B cell (primary cell): ENCODE data around the gene NMNAT1. TPM values are rescaled to one million over a fixed set of nuclear protein-coding genes. Genes with fewer than 3 reads are reported as not detected.

Experiments
- ATAC-seq: fragments of 200-7000 bp; cut with Tn5 transposase; one replicate; pipeline ENCODE4 v1.10.0; 2021; ENCODE audit warnings: low read depth, mild to moderate bottlenecking, moderate number of reproducible peaks, moderate library complexity
- CTCF ChIA-PET: fragments of 350-600 bp; sonication (Branson Sonifier 250); formaldehyde crosslinking; loops from one replicate; lab custom pipeline; 2021; ENCODE audit warnings: antibody characterized with exemption, inconsistent platforms; lab: Charles Lee
- POLR2A ChIA-PET: fragments of 350-600 bp; sonication (Branson Sonifier 250); formaldehyde crosslinking; loops from one replicate; lab custom pipeline; 2021; ENCODE audit warnings: antibody characterized with exemption; lab: Charles Lee
- DNase-seq: peaks from one replicate; pipeline ENCODE4 v3.0.0; 2013
- H2AFZ ChIP-seq: 2 replicates; pipeline ENCODE4 v1.6.1; 2012; ENCODE audit warnings: mild to moderate bottlenecking, low read depth, low read length; ENCODE audit not compliant: insufficient read depth, poor library complexity, severe bottlenecking
- H3K27ac ChIP-seq, 2 donors: 1 replicate in 1 of 2; 2 replicates in 1 of 2; pipeline ENCODE4 v1.5.1; 2012 to 2013; ENCODE audit warnings: low read length in 2 of 2, mild to moderate bottlenecking in 2 of 2, moderate library complexity in 1 of 2
- H3K27me3 ChIP-seq, 4 experiments: fragments of 200-600 bp in 1 of 4; sonication (generic) in 1 of 4; replicated peaks in 1 of 4; 1 replicate in 2 of 4; 2 replicates in 2 of 4; pipeline versions ENCODE4 v1.6.1 to v1.7.0; 2013 to 2016; ENCODE audit warnings: low read length in 3 of 4, mild to moderate bottlenecking in 2 of 4, mixed read lengths in 1 of 4, moderate library complexity in 1 of 4; ENCODE audit not compliant: insufficient read depth in 4 of 4, control insufficient read depth in 3 of 4; ENCODE audit errors: control extremely low read depth in 1 of 4
- H3K36me3 ChIP-seq, 2 experiments: replicated peaks in 1 of 2; 1 replicate in 1 of 2; 2 replicates in 1 of 2; pipeline versions ENCODE4 v1.6.1 to v1.7.1; 2013; ENCODE audit warnings: low read length in 1 of 2; ENCODE audit not compliant: insufficient read depth in 2 of 2, control insufficient read depth in 1 of 2; ENCODE audit errors: control extremely low read depth in 1 of 2, extremely low read depth in 1 of 2
- H3K4me1 ChIP-seq, 2 donors: fragments of 200-600 bp in 1 of 2; sonication (generic) in 1 of 2; 1 replicate in 1 of 2; 2 replicates in 1 of 2; pipeline versions ENCODE4 v1.5.1 to v1.6.1; 2013 to 2017; ENCODE audit warnings: low read length in 2 of 2; ENCODE audit not compliant: control insufficient read depth in 2 of 2, insufficient read depth in 2 of 2
- H3K4me2 ChIP-seq: replicated peaks from 2 replicates; pipeline ENCODE3; 2012; ENCODE audit warnings: mild to moderate bottlenecking, low read depth, low read length; ENCODE audit not compliant: poor library complexity, severe bottlenecking
- H3K4me3 ChIP-seq, 5 experiments: fragments of 200-600 bp in 1 of 5; sonication (generic) in 1 of 5; 1 replicate in 3 of 5; 2 replicates in 2 of 5; pipeline versions ENCODE4 v1.5.1 to v1.7.0; 2011 to 2016; ENCODE audit warnings: low read length in 4 of 5, mild to moderate bottlenecking in 4 of 5, low read depth in 2 of 5, control low read depth in 1 of 5, moderate library complexity in 1 of 5; ENCODE audit not compliant: insufficient read depth in 1 of 5; ENCODE audit errors: control extremely low read depth in 1 of 5, extremely low read depth in 1 of 5
- H3K79me2 ChIP-seq: fragments of 200-600 bp; sonication (generic); one replicate; pipeline ENCODE4 v1.6.0; 2016; ENCODE audit warnings: low read length; ENCODE audit not compliant: control insufficient read depth, insufficient read depth
- H3K9ac ChIP-seq: fragments of 200-600 bp; sonication (generic); 2 replicates; pipeline ENCODE4 v1.6.1; 2017; ENCODE audit warnings: mild to moderate bottlenecking, low read length, moderate library complexity
- H3K9me3 ChIP-seq, 3 donors: one replicate each; pipeline versions ENCODE4 v1.6.1 to v1.7.1; 2013; ENCODE audit warnings: low read length in 2 of 3; ENCODE audit not compliant: control insufficient read depth in 2 of 3, insufficient read depth in 1 of 3; ENCODE audit errors: control extremely low read depth in 1 of 3
- H4K20me1 ChIP-seq: 2 replicates; pipeline ENCODE4 v1.6.0; 2012; ENCODE audit warnings: mild to moderate bottlenecking, low read length; ENCODE audit not compliant: insufficient read depth, control insufficient read depth, poor library complexity, severe bottlenecking
- H3K27ac Mint-ChIP-seq: one replicate; pipeline ENCODE4 v1.8.0; 2021; ENCODE audit warnings: mixed read lengths
- H3K27me3 Mint-ChIP-seq: one replicate; pipeline ENCODE4 v1.8.0; 2021; ENCODE audit warnings: mixed read lengths
- H3K4me1 Mint-ChIP-seq: one replicate; pipeline ENCODE4 v1.8.0; 2021; ENCODE audit warnings: mixed read lengths
- H3K4me3 Mint-ChIP-seq: one replicate; pipeline ENCODE4 v1.8.0; 2021; ENCODE audit warnings: mixed read lengths
- H3K9me3 Mint-ChIP-seq: one replicate; pipeline ENCODE4 v1.8.0; 2022; ENCODE audit warnings: mixed read lengths; ENCODE audit not compliant: insufficient read depth
- CTCF ChIP-seq: fragments of 200-600 bp; IDR thresholded peaks from one replicate; pipeline ENCODE4 v1.8.0; 2022; ENCODE audit warnings: antibody characterized with exemption, mild to moderate bottlenecking
- EZH2 ChIP-seq: IDR thresholded peaks from 2 replicates; pipeline ENCODE4 v1.6.1; 2012; ENCODE audit warnings: borderline replicate concordance, low read depth, mild to moderate bottlenecking, moderate library complexity, low read length; ENCODE audit not compliant: insufficient read depth, poor library complexity, severe bottlenecking
- WGBS: methylation state at CpG from one replicate; pipeline ENCODE4 v1.1.5; 2013; ENCODE audit warnings: missing lambda C conversion rate; ENCODE audit not compliant: insufficient coverage; 5-methylcytosine and 5-hydroxymethylcytosine counted together
- intact Hi-C: fragments of 100-400 bp; cut with micrococcal nuclease; formaldehyde crosslinking; loops from one replicate; pipeline ENCODE4 v1.10.0; 2022
- polyA plus RNA-seq: library from polyadenylated mRNA; depleted of rRNA; stranded (reverse); fragments of >200 nt; gene quantifications from 2 replicates; pipeline ENCODE4 v1.2.3, GENCODE V29; 2012
- small RNA-seq: library from RNA; depleted of rRNA; stranded (forward); fragments of <200 nt; gene quantifications from one replicate; pipeline ENCODE3, GENCODE V24; 2012; ENCODE audit warnings: low replicate concordance, low read depth; ENCODE audit not compliant: insufficient read length
- total RNA-seq, 2 donors: library from RNA; stranded (reverse); fragments of 120-200 nt in 1 of 2; gene quantifications; 1 replicate in 1 of 2; 2 replicates in 1 of 2; pipeline versions ENCODE4 v1.2.3 to v1.2.4, GENCODE V29; 2013 to 2022

Gene NMNAT1
- total and polyA plus RNA-seq, 2 donors (not counting 1 experiment from before 2014, with no cell fraction given), result 4.5 to 8.0 TPM

- POLR2A ChIA-PET, result interaction anchor here (1.2 to 1.6 kb wide), 3 partner anchors 83 to 397 kb away, joined by 3 to 6 read pairs (median 3); partner anchors contain the start of genes CENPS, LZIC and NMNAT1
- Histone ChIP-seq H2AFZ (peak overlapping the region; percentile 75), H3K27ac (peak overlapping the region; percentile 73 to 84), H3K4me2 (peak overlapping the region; percentile 76), H3K9ac (peak overlapping the region; percentile 75), H3K4me1 (peaks cover 18 to 19% of the 10 kb centered on the region in 2 donors), H4K20me1 (no peaks in the 10 kb centered on the region), H3K79me2 (peaks cover 51% of the 10 kb centered on the region), H3K9me3 (no peaks in the 10 kb centered on the region), H3K27me3 (no peaks in the 10 kb centered on the region), H3K36me3 (peaks cover 3 to 8% of the 10 kb centered on the region in 2 experiments), H3K4me3 (peak overlapping the region; percentile 70 to 93 (median 89))
- DNase-seq, result no peak
- peak overlapping the region; percentile 96 for H3K27ac Mint-ChIP-seq
- no peak for TF ChIP-seq EZH2
- no peak for TF ChIP-seq CTCF
- intact Hi-C loops, result loop anchor here (2.0 to 5.0 kb wide), 3 partner anchors 177 to 1216 kb away; partner anchors contain the start of genes KIF1B and RERE
- peaks cover 23% of the 10 kb centered on the region for H3K4me1 Mint-ChIP-seq
- no peak for ATAC-seq
- CTCF ChIA-PET, result interaction anchor here (0.6 to 3.8 kb wide), 4 partner anchors 39 to 398 kb away, joined by 3 to 18 read pairs (median 4); partner anchors contain the start of genes LZIC and NMNAT1
- H3K9me3 Mint-ChIP-seq, result no peaks in the 10 kb centered on the region
- WGBS, result 2% methylated on average over 13 of the region's 19 CpGs
- H3K27me3 Mint-ChIP-seq, result no peaks in the 10 kb centered on the region
- H3K4me3 Mint-ChIP-seq, result peak overlapping the region; percentile 99
Measured at GRCh38 chr1:10033359-10033845, 90.1 kb downstream of the NMNAT1 start.

Small RNA genes lying within 50 kb of the gene (small RNA-seq; reads per million reads assigned to genes)
- gene MIR5697, result not detected

Other genes starting within 250 kb of the NMNAT1 start
- 75.8 and 81.4 TPM in 2 replicates for gene CLSTN1, start 119.5 kb upstream of the NMNAT1 start, total RNA-seq
- gene CLSTN1, start 119.5 kb upstream of the NMNAT1 start, polyA plus RNA-seq, result 32.3 and 34.9 TPM in 2 replicates
- 6.9 and 8.6 TPM in 2 replicates for gene CTNNBIP1, start 33.2 kb upstream of the NMNAT1 start, total RNA-seq
- 8.1 and 8.7 TPM in 2 replicates for gene CTNNBIP1, start 33.2 kb upstream of the NMNAT1 start, polyA plus RNA-seq
- gene LZIC, start 84 bp upstream of the NMNAT1 start, total RNA-seq, result 21.5 and 26.0 TPM in 2 replicates
- gene LZIC, start 84 bp upstream of the NMNAT1 start, polyA plus RNA-seq, result 6.2 and 8.4 TPM in 2 replicates
- not detected in 2 replicates for gene RBP7, start 53.8 kb downstream of the NMNAT1 start, total RNA-seq
- 0.40 TPM in 1 of 2 replicates, not detected in the other for gene RBP7, start 53.8 kb downstream of the NMNAT1 start, polyA plus RNA-seq
- 57.5 and 59.0 TPM in 2 replicates for gene UBE4B, start 89.5 kb downstream of the NMNAT1 start, total RNA-seq
- 21.7 and 26.7 TPM in 2 replicates for gene UBE4B, start 89.5 kb downstream of the NMNAT1 start, polyA plus RNA-seq